OCI-LY7 (cell line): ENCODE measurements around the gene HOXB5.

Source experiments
- EZH2phosphoT487 ChIP-seq: fragments of 200-600 bp; sonication (generic); IDR thresholded peaks from 2 replicates; pipeline ENCODE4 v1.6.1; 2018; ENCODE audit warnings: low read depth, borderline replicate concordance, mild to moderate bottlenecking, mixed run types, antibody characterized with exemption, low read length, moderate library complexity, mixed read lengths
- TF ChIP-seq, protein P1 (sequence below): fragments of 200-600 bp; sonication (generic); conservative IDR thresholded peaks from 2 replicates; pipeline ENCODE4 v1.5.1; 2014; ENCODE audit warnings: mild to moderate bottlenecking, antibody characterized with exemption, low read length, moderate library complexity, mixed read lengths

DNA sequence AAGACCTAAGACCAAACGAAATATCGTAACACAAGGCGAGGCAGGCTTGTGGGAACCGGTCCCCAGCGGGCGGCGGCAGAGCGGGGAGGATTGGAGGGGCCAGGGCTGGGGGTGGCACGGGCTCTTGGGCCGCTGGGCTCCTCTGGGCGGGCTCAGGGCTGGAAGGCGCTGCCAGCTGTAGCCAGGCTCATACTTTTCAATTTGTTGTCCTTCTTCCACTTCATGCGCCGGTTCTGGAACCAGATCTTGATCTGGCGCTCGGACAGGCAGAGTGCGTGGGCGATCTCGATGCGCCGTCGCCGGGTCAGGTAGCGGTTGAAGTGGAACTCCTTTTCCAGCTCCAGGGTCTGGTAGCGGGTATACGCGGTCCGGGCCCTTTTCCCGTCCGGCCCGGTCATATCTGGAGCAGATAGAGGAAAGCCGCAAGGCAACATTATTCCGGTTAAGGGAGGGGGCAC lies 1.5 kb downstream of the HOXB5 start:
- TF ChIP-seq, protein P1, sequence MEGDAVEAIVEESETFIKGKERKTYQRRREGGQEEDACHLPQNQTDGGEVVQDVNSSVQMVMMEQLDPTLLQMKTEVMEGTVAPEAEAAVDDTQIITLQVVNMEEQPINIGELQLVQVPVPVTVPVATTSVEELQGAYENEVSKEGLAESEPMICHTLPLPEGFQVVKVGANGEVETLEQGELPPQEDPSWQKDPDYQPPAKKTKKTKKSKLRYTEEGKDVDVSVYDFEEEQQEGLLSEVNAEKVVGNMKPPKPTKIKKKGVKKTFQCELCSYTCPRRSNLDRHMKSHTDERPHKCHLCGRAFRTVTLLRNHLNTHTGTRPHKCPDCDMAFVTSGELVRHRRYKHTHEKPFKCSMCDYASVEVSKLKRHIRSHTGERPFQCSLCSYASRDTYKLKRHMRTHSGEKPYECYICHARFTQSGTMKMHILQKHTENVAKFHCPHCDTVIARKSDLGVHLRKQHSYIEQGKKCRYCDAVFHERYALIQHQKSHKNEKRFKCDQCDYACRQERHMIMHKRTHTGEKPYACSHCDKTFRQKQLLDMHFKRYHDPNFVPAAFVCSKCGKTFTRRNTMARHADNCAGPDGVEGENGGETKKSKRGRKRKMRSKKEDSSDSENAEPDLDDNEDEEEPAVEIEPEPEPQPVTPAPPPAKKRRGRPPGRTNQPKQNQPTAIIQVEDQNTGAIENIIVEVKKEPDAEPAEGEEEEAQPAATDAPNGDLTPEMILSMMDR: no peak
- no peak for TF ChIP-seq EZH2phosphoT487
